ENCODE data around the gene C15orf61.

C15orf61 gene

GRCh38 chr15:67548862-67549651, 28.1 kb downstream of the C15orf61 start:
- no peak for DNase-seq (ENCODE audit: low read depth in 2 of 2, low spot score in 1 of 2)

GRCh38 chr15:67549736-67550135, 28.8 kb downstream of the C15orf61 start:
- DNase-seq (ENCODE audit: low read depth in 2 of 2, low spot score in 1 of 2): no peak

GRCh38 chr15:67550522-67550921, 29.6 kb downstream of the C15orf61 start:
- DNase-seq (ENCODE audit: low read depth in 2 of 2, low spot score in 1 of 2): no peak

GRCh38 chr15:67551207-67551743, 30.3 kb downstream of the C15orf61 start:
- no peak for DNase-seq (ENCODE audit: low read depth in 2 of 2, low spot score in 1 of 2)

DNA sequence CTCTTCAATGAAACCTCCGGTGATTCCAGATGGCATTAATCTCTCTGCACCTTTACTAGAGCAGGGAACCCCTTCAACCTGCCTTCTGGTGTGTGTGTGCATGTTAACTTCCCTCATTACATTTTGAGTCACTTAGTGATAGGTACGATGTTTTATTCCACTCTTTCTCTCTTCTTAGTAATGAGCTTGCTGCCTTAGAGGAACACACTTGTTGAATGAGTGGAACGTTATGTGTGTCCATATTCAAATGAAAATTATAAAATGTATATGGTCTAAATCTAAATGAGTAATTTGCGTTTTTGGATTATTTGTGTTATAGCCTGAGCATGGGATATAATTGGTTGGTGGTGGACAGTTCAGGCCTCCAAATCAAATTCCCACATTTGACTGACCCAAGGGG, 33.6 kb downstream of the C15orf61 start:
- DNase-seq (ENCODE audit: low read depth in 2 of 2, low spot score in 1 of 2): no peak

GRCh38 chr15:67556976-67557570, 36.1 kb downstream of the C15orf61 start:
- DNase-seq (ENCODE audit: low read depth in 2 of 2, low spot score in 1 of 2): no peak

GRCh38 chr15:67558502-67558901, 37.6 kb downstream of the C15orf61 start:
- no peak for DNase-seq (ENCODE audit: low read depth in 2 of 2, low spot score in 1 of 2)

- no peak for DNase-seq (ENCODE audit: low read depth in 2 of 2, low spot score in 1 of 2)
Observed at GRCh38 chr15:67559158-67559557, 38.2 kb downstream of the C15orf61 start.

- DNase-seq (ENCODE audit: low read depth in 2 of 2, low spot score in 1 of 2): no peak
Observed at GRCh38 chr15:67559576-67559975, 38.6 kb downstream of the C15orf61 start.

- no peak for DNase-seq (ENCODE audit: low read depth in 2 of 2, low spot score in 1 of 2)
Observed at GRCh38 chr15:67560320-67560719, 39.4 kb downstream of the C15orf61 start.

- no peak for DNase-seq (ENCODE audit: low read depth in 2 of 2, low spot score in 1 of 2)
Observed at GRCh38 chr15:67563092-67563491, 42.2 kb downstream of the C15orf61 start.

DNA sequence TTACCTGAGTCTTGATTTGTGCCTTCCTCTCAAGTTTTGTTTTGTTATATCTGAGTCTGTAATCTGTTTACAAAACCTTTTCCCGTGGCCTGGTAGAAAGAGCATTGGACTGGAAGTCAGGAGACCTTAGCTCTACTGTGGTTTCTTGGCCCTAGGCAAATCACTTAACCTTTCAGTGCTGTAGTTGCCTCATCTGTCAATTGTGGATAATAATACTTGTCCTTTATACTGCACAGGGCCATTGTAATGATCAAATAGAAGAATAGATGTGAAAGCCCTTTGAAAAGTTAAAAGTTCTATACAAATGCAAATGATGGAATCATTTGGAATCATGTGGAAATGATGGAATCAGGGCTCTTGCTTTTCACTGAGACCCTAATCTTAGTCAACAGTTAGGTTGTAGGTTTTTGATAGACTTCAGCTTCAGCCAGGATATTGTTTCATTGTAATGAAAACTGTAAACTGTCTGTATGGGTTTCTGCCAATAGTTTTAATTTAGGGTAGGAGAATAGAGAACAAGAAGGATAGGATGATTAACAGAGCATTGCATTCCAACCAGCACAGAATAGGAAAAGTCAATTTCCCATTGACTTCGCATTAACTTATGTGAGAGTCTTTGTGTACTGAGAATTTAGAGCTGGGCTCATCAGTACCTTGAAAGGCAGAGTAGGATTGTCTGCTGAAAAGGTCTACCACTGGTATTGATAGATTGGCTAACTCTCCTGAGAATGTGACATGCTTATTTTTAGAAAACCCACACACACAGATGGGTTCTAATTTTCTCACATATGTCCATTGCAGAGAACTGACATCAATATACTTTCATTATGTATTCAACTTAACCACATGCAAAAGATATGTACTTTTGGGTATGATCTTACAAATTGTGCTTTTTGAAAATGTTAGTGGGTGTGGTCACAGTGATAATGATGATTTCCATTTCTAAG, 43.4 kb downstream of the C15orf61 start:
- DNase-seq (ENCODE audit: low read depth in 2 of 2, low spot score in 1 of 2): no peak

GRCh38 chr15:67564968-67565345, 44.0 kb downstream of the C15orf61 start:
- DNase-seq (ENCODE audit: low read depth in 2 of 2, low spot score in 1 of 2): no peak

DNA sequence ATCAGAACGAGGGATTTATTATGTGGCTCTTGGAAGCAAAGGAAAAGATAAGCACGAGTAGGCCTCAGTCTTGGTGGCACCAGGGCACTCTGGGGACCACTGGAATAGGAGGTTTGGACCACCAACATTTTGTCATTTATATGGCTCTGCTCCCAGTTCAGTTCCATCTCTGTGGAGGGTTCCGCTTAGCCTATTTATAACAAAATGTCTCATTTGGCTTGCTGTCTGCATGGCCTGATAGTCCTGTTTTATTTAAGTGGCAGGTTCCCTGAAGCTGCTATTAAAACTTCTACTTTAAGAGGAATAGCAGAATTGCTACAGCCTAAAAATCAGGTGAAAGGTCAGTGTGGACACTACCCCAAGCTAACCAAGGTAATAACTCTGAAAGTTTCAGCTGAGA, 48.7 kb downstream of the C15orf61 start:
- no peak for DNase-seq (ENCODE audit: low read depth in 2 of 2, low spot score in 1 of 2)

- no peak for DNase-seq (ENCODE audit: low read depth in 2 of 2, low spot score in 1 of 2)
Observed at GRCh38 chr15:67570875-67571647, 50.1 kb downstream of the C15orf61 start.

DNA sequence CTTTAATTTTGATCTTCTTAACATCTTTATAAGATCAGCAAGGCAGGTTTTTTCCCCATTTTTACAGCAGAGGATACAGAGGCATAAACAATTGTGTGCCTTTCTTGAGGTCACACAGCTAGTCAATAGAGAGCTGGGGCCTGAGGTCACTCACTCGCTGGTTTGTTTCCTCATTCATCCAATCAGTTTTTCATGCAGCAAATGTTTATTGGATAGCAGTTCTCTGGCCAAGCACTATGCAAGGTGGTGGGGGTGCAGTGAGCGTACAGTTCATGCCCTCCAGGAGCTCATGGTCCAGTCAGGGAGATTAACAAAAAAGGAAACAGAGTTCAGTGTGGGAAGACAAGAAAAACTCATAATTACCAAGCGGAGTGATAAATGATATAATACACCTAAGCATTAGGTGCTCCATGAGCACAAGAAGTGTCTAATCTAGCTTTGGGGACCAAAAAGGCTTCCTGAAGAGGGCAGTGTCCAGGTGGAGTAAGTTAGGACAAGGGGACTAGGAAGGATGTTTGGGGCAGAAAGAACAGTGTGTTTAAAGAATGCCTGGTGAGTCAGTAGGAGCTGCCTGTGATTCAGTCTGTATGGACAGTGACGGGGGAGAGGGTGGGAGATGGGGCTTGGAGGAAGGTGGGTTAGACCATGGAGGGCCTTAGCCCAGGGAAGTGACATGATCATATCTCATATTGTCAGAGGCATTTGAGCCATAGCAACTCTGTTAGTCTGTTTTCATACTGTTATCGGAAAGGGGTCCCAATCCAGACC, 50.9 kb downstream of the C15orf61 start:
- no peak for DNase-seq (ENCODE audit: low read depth in 2 of 2, low spot score in 1 of 2)

- no peak for DNase-seq (ENCODE audit: low read depth in 2 of 2, low spot score in 1 of 2)
Observed at GRCh38 chr15:67573194-67573593, 52.3 kb downstream of the C15orf61 start.

DNA sequence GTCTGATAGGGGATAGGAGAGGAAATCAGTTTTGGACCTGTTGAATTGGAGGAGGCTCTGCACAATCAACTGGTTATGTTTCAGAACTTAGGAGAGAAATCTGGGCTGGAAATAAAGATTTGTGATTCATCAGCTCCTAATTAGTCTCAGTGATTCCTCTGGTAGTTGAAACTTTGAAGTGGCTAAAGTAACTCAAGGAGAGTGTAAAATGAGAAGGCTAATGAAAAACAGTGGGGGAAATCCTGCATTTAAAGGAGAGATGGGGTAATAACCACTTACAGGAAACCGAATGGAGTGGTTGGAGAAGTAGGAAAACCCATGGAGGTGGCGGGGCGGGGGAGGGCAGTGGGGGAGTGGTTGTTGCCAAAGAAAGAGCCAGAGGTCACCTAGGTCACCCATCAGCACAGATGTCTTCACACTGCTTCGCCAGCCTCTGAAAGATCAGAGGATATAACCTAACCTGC, 54.1 kb downstream of the C15orf61 start:
- no peak for DNase-seq (ENCODE audit: low read depth in 2 of 2, low spot score in 1 of 2)

- DNase-seq (ENCODE audit: low read depth in 2 of 2, low spot score in 1 of 2): no peak
Observed at GRCh38 chr15:67578020-67578600, 57.2 kb downstream of the C15orf61 start.

DNA sequence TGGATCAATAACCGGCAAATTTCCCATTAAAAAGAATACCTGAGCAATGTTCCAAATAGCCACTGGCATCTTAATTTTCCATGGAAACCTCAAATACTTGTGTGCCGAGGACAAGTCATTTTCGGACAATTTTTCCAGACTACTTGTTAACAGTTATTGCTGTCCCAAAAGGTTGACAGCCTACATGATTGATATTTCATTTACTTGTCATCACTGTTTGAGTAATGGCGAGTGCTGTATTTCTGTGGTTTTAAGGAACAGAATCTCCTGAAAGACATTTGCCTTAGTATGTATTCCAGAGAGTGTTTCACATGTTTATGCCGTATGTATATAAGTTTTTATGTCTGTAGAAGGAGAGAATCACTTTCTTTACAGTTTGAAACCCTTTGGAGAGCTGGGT, 58.2 kb downstream of the C15orf61 start:
- no peak for DNase-seq (ENCODE audit: low read depth in 2 of 2, low spot score in 1 of 2)
